Suppressor macrophage (primary cell): Measurements from ENCODE around the gene ABHD17A.

ENCODE experiments used
- DNase-seq, 4 experiments: peaks; one replicate each; pipeline ENCODE4 v3.0.0-alpha.2; 2020 to 2022

ABHD17A gene

DNA sequence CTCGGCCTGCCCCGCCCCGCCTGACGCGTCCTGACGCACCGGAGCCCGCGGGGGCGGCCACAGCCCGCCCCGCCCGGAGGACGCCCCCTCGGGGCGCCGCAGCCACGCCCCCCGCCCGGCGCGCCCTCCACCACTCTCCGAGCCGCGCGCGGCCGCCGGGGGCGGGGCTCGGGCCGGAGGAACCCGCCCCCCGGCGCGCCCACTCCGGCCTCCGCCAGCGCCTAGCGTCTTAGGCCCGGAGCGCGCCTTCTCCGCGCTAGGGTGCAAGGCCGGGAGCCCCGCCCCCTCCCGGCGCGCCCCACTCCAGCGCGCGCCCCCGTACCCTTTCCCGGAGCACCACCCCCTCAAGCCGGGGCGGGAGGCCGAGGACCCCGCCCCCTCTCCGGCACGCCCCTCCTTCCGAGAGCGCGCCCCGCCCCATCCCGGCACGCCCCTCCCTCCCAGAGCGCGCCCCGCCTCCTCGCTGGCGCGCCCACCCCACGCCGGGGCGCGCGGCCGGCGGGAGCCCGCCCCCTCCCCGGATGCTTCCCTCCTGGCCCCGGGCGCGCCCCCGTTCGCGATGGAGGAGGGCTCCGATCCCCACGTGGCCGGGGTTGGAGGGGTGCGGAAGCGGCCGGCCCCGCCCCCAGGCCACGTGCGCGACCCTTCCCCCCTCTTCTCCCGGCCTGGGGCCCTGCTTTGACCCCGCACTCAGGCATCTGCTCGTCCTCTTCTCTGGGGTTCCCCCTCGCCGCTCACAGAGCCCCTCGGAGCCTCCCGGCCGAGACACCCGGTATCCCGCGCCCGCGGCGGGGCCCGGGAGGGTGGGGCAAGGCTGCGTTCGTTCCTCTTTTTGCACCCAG lies 21.4 kb downstream of the ABHD17A start:
- peak; percentile 97 to 99 (median 98) for DNase-seq

DNA sequence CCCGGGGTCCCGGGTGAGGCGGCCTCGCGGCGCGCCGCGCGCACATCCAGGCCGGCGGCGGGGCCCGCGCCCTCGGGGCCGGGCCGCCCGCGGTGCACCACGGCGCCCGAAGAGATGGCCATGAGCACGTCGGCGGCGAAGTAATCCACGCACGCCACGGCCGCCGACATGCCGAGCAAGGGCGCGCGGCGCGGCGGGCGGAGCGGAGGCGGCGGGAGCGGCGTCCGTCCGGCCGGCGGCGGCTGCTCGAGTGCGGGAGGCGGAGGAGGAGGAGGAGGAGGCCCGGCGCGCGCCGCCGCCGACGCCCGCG lies 22.0 kb downstream of the ABHD17A start, which contains the start of gene KLF16:
KLF16 (minus strand) TSS at position 252 of the 310 bp plus-strand sequence; CDS start at position 170, 82 bp downstream.
- DNase-seq: no peak

DNA sequence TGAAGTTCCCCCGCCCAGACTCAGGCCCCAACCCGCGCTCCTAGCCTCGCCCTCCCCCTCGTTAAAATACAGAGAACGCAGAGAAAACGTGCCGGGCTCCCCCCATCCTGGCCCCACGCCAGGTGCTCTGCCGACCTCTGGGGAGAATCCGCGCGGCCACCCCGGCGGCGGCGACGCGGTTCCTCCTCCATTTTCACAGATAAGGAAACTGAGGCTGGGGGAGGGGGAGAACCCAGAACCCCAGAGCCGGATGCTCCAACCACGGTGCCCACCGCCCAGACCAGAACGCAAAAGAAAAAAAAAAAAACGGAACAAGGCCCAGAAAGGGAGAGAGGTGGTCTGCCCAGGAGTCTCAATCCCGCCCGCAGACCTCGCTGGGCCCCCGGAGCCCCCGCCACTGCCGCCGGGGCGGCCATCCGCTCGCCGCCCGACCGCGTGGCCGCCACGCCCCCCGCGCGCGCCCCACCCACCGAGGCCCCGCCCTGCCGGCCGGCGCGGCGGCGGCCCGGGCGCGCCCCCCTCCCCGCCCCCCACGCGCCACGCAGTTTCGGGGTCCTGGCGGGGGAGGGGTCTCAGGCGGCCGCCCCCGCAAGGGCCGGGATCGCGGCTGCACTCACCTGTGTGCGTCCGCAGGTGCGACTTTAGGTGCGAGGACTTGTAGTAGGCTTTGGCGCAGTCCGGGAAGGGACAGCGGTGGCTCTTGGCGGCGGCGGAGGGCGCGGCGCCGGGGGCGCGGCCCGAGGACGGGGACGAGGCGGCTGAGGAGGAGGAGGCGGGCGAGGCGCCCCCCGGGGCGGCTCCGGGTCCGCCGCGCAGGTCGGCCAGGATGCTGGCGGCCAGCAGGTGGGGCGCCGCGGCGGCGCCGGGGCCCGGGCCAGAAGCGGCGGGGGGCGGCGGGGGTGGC lies 22.6 kb downstream of the ABHD17A start:
- peak; percentile 45 to 83 (median 64) for DNase-seq

DNA sequence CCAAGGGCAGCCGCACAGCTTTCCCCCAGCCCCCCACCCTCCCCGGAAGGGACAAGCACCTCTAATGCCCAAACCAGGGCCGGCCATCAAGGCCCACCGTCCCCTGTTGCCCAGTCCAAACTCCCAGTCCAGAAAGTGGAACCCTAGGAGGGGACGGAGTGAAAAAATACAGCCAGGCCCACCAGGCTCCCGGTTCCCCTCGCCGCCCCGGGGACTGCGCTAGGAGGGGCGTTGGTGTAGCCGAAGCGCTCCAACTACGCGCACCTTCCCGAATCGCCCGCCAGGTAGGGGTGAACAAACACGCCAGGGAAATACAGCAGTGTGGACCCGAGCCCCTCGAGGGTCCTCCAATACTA lies 23.2 kb downstream of the ABHD17A start:
- DNase-seq: no peak

DNA sequence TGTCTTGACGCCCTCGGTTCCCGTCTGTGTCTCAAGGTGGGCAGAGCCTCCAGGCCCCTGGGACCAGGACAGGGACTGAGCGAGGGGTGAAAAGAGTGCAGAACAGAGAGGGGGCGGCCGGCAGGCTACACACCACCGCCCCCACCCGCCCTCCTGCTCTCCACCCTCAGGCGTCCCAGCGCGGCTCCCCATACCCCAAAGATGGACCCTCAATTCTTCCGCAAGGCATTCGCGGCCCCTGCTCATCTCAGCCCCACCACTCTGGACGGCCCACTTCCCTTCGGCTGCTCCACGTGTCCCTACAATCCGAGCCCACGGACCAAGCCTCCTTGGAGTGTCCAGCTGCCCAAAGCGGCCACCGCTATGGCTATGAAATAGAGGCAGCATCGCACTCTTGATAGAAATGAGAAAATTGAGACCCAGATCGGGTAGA lies 23.7 kb downstream of the ABHD17A start:
- peak in 3 of 4 experiments; percentile 35 to 52 (median 39) for DNase-seq

DNA sequence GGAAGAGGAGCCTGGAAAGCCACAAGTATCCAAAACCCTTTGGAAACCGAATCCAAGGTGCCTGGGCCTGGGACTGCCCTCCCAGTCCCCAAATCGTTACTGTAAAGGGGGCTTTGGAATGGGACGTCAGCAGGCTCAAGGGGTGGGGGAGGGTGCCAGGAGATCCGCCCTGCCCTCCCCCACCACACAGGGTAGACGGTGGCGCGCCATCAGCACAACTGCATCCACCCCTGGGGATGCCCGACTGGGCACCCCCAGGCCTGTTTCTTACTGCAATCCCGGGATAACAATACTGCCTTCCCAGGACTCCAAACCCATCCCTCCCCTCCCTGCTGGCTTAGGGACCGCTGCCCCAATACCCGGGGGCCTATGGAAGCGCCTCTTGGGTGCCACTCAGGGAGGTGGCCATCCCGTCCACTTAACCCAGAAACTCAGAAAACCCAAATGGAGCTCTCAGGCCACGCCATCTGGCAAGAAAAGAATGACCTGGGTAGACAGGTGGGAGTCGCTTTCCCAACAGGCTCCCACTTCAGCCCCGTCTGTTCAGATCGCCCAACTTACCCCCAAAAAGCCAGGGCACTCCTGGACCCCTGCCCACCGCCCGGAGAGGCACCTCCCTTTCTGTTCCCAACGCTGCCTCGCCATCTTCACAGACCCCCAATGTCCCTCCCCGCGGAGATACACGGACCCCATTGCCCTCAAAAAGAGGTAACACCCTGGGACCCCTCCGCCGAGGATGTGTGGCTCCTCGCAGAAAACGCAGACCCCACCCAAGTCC lies 24.3 kb downstream of the ABHD17A start:
- DNase-seq: no peak

DNA sequence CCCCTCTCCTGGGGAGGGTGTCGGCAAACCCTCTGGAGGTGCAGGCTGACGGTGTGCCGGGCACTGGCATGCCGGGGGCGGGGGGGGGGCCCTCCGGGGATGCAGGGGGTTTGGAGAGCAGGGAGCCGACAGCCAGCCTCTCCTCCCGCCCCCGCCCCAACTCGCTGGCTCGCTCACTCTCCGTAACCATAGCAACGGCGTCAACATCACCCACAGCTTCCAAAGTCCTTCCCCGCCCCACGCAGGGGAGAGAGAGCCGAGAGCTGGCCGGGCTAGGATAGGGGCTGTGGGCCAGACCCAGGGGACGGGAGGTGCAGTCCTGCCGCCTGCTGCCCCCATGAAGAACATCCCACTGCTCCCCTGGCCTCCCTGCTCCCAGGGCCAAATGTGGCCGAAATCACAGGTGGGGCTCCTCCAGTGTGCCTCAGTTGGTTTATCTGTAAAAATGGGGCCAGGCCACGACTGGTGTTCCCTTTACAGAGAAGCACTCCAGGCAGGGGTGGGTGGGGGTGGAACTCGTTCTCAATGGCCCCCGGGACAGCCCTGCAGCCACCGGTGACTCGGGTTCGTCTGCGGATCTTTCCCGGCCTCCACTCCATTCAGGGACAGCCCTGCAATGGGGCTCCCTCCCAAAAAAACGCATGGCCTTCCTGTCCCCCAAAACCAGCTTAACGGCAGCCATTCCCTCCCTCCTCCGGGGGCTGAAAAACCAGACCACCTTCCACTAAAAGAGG lies 25.1 kb downstream of the ABHD17A start:
- peak; percentile 61 to 83 (median 79) for DNase-seq

DNA sequence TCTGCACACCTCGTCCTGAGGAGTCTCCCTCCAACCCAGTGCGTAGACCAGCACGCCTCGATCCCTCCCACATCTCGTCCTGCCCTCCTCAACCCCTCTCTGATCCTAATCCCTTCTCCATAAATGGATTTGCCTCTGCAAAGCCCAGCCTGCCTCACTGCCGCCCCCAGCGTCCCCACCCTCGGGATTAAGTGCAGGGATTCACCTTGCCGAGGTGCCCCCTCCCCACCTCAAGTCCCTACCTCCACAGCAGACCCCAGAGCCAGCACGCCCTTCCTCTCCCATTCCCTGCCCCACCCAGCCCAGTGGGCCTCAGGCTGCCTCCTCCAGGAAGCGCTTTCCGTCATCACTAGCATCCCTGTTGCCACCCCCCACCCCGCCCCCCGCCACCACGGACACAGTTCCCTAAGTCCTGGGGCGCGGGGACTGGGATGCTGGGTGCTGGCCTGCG lies 25.9 kb downstream of the ABHD17A start:
- DNase-seq: no peak

DNA sequence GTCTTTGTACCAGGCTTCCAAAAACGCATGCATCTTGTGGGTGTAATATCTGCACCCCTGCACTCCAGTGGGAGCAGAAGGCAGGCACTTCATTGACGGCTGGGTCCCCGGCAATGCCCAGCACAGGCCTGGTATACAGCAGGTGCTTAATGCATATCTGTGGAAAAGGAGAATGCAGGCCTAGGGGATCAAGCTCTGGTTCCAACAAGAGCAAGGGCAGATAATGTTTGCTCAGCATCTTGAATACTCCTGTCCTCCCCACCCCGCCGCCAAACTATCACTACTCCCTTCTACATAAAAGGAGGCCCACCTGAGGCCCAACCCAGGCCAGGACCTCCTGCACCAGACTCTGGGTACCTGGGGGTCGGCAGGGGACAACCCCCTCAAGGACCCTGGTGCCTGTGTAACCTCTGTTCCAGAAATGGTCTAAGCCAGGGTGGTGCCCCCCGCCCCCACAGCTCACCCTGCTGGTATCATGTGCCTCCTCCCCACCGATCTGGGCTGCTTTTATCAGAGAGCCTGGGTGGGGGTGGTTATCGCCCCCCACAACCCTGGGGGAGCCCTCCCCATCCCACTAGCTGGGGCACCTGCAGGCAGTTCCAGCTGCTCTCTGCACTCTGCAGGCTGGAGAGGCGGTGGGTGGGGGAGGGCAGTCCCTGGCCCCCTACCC lies 26.7 kb downstream of the ABHD17A start:
- DNase-seq: no peak

DNA sequence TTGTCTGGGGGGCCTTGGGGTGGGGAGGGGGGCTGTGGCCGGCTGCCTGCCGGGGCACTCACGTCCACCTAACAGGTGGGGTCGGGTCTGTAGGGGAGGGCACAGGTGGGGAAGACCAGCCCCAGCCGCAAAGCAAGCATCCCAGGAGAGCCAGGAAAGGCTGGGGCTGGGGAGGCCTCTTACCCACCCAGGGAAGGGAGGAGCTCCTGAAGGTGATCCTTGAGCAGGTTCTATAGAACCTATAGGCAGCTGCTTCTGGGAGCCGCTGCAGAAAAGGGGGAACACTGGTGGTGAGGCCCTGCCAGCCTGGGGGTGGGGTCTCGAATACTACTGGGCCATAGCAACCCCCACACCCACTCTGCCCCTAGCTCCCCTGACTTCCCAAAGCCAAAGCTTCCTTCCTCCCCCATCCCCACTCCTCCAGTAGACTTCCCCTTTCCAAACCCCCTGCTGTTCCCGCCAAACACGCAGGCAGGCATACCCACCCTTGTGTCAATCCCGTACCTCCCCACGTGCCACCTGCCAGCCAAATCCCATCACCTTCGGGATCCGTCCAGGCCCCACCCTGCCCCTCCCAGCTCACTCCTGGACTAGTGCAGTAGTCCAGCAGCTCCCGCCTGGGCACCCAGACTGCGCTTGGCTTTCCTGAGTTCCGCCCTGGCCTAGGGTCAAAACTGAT lies 27.5 kb downstream of the ABHD17A start:
- DNase-seq: peak; percentile 60 to 79 (median 75)

DNA sequence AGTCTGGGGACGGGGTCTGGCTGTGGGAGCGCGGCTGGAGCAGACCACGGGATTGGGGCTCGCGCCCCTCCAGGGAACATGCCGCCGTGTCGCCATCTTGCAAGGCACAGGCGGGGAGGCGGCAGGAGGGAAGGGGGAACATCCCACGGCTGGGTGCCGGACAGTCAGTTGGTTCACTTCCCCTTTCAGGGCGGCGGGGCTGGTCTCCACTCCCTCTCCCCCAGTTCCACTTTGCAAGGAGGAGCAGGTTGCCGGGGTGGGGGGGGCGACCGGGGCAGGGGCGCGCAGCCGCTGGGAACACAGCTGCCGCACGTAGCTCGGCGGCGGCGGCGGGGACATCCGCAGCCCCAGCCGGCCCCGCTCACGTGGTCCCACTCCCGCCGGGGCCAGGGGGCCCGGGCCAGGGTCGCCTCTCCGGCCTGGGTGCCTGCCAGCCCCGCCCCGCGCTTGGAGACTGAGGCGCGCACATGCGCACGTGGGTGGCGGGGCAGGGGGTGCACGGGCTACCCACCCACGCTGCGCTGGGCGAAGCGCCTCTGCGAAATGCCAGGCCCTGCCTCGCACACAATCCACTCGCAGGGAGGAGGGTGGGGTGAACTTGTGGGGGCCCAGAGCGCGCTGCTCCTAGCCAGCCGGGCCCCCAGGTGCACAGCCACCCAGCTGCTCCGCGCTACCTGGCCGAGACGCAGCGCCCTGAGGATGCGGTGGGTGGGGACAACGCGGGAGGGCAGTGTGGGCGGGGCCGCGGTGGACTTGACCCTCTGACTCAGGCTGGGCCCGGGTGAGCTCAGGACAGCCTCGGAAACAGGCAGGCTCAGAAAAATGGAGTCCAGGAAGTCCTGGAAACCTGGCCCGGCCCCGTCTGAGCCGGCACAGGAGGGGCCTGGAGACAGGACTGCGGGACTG lies 28.3 kb downstream of the ABHD17A start:
- peak; percentile 92 to 96 (median 96) for DNase-seq

DNA sequence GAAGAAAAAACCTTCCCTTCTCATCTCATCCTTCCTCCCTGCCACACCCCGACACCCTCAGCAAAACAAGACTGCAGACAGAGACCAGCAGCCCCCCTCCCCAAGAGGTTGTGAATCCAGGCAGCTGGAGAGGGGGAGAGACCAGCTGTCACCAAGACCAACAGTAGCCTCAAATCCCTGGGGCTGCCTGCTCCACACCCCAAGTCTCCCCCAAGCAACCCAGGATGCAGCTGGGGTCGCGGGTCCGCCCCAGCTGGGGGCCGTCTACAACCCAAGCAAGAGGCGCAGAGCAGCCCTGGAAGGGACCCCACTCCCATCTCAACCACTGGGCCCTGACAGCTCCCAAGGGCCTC lies 29.0 kb downstream of the ABHD17A start:
- DNase-seq: peak in 1 of 4 experiments; percentile 32

DNA sequence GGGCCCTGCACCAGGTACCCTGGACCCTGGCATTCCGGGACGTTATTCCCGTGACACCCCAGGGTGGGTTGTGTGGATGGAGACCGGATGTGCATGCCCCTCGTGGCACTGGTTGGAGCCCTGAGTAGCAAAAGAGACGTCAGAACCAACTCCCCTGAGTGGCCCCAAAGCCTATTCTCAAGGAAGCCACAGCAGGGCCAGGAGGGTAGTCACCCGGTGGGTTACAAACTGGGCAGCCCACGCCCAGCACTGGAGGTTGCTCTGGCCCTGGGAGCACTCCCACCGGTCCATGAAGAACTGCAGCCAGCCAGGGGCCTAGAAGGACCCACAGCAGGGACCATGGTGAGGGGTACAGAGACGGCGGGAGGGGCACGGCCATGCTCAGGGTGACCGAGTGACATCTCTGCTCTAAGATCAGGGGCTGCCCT lies 29.5 kb downstream of the ABHD17A start:
- peak; percentile 51 to 77 (median 71) for DNase-seq

DNA sequence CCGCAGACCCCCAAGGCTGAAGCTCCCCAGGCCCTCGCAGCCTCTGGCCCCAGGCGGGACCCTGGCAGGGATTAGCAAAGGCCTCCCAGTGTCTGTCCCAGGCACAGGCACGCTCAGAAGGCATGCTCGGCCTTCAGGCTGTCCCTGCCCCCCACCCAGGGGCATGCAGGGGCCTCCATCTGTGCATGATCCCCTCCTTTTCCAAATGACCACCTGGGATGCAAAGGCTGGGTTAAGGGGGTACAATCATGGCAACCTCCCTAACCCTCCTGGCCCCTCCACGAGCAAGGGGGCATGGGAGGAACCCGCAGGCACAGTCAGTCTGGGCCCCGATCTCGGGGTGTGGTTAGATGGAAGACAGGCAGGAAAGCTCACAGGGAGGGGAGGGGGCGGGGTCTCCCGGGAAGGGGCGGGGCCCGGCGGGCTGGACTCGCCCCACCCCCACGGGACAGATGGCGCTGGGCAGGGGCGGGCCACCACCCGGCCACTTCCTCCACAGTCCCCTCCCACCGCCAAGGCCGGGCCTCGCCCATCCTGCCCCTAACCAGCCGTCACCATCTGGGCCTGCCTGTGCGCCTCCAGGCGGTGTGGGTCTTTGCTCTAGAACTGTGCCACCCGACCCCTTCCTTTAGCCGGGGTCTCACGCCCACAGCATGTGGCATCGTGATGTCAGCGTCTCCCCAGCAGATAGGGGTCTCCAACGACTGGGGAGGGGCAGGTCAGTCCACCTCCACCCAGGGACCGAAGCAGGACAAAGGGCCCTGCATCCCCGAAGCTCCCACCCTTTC lies 30.1 kb downstream of the ABHD17A start:
- peak; percentile 96 to 98 (median 98) for DNase-seq

DNA sequence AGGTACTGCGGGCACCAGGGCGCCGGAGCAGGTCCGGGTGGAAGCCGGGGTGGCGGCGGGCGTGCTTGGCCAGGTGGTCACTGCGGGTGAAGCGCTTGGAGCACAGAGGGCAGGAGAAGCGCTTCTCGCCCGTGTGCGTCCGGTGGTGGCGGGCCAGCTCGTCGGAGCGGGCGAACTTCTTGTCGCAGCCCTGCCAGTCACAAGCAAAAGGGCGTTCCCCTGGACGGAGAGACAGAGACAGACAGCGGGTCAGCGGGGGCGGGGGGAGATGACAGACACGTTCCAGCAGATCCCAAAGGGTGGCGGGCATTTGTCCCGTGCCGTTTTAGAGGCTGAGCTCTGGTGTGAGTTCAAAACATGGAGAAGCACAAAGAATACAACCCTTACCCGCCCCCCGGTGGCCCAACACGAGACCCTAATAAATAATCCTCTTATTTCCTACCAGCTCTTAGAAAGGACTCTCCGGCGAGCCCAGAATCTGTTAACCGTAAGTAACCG lies 30.7 kb downstream of the ABHD17A start:
- peak in 2 of 4 experiments; percentile 42 to 49 for DNase-seq

DNA sequence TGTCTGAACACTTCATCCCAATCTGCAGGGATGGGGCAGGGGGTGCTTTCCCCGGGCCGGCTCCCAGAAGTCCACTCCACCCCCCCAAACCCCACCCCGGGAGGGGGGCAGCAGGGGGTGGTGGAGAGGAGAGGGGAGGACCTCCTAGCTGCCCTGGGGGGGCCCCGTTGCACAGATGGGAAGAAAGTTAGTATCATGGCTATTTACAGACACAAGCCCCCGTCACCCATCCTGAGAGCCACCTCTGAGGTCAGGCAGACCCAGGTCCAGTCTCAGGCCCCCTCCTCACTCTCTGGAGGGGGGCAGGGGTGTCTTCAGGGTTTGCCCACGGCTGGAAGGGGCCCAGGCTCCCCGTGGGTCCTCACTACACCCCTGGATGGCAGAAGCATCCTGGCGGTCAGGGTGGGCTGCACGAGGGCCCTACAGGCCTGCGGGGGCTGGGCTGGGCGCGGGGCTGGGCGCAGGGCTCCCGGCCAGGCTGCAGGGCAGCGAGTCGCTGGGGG lies 31.2 kb downstream of the ABHD17A start:
- no peak for DNase-seq

DNA sequence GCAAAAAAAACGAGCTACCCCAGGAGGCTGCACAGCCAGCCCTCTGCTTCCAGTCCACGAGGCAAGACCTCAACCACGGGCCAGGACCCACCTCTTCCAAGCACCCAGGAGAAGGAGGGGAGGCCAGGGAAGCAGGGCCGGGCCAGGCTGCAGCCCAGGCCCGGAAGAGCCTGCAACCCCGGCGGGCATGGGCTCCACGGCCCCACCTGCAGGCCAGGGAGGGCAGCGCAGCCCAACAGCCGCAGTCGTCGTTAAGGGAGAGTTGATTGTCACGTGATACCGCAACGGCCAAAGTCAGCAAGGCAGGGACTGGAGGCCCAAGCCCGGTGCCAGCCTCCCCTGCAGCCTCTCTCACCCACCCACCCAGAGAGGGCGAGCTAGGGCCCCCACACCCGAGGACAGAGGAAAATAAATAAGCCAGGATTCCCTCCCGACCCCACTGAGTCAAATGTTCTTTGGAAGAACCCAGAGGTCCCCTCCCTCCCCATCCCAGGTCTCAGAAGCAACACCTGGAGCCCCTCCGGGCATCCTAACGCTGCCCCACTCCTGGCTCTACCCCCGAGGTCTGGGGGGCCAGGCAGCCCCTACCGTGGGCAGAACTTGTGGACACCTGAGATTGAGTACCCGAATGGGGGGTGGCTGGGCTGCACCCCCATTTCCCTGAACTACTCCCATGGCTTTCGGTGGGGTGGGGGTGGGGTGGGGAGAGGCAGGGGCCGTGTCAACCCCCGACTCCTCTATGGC lies 31.8 kb downstream of the ABHD17A start:
- DNase-seq: peak; percentile 91 to 95 (median 94)
